Smooth muscle cell of the brain vasculature (primary cell): ENCODE data around the gene SGCD.
"Not testable (repeated sequence)": the region's sequence is repeated elsewhere in the genome, so short reads cannot be mapped to it uniquely, and the experiment has no call there.

Experiments
- DNase-seq: peaks from one replicate; pipeline ENCODE4 v3.0.0-alpha.2; 2012; ENCODE audit warnings: low read depth, low spot score

SGCD gene

GRCh38 chr5:156561651-156562050 is 234.7 kb downstream of the SGCD start:
- no peak for DNase-seq

- no peak for DNase-seq
Observed at GRCh38 chr5:156570615-156571014, 243.7 kb downstream of the SGCD start.

GRCh38 chr5:156581725-156582124 is 254.8 kb downstream of the SGCD start:
- DNase-seq, result no peak

DNA sequence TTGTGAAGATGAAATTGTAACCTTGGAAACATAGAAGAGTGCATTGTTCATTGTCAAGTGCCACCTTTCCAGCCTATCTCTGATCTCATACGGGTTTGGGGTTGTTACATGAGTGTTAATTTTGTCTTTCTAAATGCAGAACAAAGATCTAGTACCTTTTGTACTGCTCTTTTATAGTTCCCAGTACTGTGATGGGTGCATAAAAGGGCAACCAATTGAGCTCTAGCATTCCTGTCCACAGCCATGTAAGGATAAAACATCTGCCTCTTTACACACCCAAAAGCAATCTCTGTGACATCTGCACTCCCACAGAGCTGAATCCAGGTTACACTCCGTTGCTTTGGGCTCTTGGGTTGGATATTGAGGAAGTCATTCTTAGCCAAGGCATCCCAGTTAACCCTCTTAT is 255.2 kb downstream of the SGCD start:
- no peak for DNase-seq

GRCh38 chr5:156584871-156585270 is 257.9 kb downstream of the SGCD start:
- no peak for DNase-seq

DNA sequence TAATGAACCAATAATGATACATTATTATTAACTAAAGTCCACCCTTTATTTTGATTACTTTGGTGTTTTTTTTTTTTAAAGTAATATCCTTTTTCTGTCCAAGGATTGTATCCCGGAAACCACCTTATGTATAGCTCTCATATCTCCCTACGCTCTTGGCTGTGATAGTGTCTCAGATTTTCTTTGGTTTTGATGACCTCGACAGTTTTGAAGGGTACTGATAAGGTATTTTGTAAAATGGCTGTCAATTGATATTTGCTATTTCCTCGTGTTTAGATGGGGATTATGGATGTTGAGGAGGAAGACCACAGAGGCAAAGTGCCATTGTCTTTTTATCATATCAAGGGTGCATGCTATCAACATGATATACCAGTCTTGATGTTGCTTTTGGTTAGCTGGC is 259.0 kb downstream of the SGCD start:
- no peak for DNase-seq

DNA sequence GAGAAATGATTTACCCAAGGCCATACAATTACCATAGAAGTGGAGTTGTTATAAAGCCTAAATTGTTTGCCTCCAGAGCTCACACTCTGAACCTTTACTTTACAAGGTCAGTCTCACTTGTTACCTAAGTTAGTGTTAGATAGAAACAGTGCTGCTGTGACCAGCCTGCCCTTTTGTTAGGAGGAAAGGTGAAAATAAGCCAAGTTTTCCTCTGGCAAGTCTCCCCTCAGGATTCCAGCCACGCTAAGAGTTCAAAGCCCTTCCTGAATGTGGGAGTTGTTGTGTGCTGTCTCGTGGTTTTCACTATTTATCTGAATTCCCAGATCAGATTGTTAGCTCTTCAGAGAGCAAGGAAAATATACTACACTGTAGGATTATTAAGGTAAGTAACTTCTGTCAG is 260.0 kb downstream of the SGCD start:
- DNase-seq, result no peak

GRCh38 chr5:156588306-156588705 is 261.3 kb downstream of the SGCD start:
- no peak for DNase-seq

DNA sequence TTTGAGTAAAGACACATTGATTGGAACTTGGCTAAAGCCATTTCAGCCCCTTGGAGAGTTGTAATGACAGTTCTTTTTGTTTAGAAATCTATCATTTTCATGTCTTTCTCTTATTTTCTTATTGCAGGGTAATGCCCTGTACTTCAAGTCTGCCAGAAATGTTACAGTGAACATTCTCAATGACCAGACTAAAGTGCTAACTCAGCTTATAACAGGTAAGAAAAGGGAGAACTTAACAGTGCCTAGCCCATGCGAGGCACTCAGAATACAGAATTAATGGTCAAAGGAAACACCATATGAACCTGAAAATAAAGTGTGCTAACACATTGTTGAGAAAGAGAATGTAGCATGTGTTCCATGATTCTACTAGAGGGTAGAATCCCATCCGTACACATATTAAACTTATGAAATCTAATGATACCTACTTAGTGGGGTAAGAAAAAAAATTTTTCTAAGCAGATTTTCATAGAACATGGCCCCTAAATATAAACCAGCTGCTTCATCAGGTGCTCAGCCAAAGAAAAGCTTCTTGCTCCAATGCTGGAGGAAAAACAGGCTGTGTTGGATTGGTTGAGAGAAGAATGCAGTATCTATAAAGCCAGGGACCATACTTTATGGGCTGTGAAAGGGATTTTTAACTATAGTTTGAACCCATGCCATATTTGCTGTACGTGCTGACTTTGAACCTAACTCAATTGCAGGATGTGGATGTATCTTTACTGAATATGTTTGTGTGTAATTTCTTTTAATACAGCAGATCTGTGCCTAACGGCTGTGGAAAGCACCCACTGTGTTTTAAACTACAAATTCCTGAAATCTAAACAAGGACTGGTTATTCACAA is 262.4 kb downstream of the SGCD start:
- no peak for DNase-seq

DNA sequence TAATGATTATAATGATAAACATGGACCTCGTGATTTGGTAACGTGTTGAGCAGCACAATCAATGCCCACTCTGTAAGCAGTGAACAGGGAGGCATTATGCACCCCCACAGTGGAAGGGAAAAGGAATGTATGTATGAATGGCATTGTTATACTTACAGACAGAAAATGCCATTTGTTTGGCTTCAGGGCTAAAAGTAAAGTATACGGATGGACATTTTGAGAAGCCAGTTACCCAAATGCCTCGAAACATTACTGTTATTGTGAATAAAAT is 262.9 kb downstream of the SGCD start:
- DNase-seq, result no peak

DNA sequence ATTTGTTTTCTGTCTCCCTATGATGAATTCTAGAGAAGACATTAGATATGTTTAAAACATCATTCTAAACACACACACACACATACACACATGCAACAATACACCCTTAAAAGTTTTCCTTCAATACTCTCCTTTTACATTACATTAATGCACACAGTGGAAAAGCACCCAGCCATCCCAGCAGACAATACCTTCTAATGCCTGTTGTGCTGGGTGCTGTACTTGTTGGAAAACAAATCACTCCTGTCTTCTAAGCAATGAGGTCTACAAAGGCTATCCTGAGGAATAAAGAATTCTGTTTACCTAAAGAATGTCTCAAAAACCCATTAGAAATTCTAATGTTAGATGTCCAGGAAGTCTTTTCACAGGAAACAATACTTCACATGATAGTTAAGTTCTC is 264.0 kb downstream of the SGCD start:
- DNase-seq, result no peak

DNA sequence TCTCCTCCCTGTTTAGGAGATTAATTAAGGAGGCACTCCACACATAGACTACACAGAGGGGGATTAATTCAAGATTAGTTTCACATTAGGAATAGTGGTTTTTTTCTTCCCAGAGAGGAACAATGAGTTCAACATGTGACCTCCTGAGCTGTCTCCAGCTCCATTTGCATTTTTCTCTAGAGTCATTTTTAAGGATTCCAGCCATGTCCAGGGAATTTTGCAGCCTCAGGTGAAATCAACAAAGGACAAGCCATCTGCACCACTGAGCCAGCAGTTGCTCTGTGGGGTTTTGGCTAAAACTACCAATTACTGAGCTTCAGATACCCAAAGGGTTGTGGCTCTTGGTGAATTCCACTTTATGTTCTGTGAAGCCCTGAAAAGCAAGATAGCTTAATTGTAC is 264.7 kb downstream of the SGCD start:
- DNase-seq, result no peak

DNA sequence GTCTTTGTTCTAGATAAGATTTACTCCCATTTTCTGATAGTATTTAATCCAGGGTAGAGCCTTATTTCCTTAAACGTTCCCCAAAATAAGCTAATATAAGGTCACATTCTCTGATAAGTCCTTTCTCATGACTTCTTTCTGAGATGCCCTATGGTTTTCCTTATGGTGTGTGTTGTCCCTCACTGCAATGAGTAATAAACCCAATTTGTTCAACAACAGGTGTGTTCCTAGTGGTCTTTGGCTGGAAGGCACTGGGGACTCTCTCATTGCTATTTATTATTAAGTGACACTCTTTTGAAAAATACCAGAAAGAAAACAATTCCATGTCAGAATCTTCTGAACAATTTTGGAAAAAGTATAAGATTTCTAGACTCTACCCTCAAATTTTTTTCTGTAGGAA is 266.6 kb downstream of the SGCD start:
- DNase-seq, result no peak

- DNase-seq, result no peak
Observed at GRCh38 chr5:156594406-156594805, 267.4 kb downstream of the SGCD start.

GRCh38 chr5:156595132-156595787 is 268.3 kb downstream of the SGCD start:
- DNase-seq, result no peak

GRCh38 chr5:156597276-156597675 is 270.3 kb downstream of the SGCD start:
- no peak for DNase-seq

DNA sequence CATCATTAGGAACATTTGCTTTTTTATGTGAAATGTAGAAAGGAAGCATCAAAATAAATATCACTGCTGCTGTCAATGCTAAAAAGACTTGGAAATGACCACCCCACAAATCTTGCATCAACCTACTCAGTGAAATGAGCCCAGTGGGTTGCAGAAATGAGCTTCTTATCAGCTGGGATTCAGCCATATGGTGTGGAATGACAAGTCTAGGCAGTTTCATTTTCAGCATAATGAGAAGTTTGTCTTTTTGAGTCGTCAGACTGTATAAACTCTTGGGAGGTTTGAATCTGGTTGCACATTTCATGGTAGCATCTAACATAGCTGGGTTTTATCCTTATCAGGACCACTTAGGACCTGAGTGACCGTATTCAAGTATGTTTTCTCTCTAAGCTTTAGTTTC is 272.0 kb downstream of the SGCD start:
- DNase-seq, result no peak

DNA sequence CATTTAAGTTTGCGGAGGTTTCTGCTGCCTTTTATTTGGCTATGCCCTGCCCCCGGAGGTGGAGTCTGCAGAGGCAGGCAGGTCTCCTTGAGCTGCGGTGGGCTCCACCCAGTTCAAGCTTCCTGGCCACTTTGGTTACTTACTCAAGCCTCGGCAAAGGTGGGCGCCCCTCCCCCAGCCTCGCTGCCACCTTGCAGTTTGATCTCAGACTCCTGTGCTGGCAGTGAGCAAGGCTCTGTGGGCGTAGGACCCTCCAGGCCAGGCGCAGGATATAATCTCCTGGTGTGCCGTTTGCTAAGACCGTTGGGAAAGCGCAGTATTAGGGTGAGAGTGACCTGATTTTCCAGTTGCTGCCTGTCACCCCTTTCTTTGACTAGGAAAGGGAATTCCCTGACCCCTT is 283.6 kb downstream of the SGCD start:
- not testable (repeated sequence) for DNase-seq

DNA sequence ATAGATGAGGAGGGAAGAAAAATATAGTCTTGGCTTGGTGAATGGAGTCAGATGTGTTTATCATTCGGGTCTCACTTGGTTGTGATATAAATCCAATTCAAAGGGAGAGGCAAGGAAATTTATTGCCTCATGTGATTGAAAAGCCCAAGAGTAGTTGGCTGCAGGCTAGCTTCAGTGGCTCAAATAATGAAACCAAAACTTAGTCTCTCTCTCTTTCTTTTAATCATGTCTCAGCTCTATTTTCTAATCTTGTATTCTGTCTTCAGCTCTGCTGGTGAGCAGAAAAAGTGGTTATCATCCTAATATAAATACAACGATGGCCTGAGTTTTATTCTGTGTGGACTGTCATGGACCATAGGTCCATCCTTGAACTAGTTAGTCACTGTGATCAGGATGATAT is 288.9 kb downstream of the SGCD start:
- no peak for DNase-seq

DNA sequence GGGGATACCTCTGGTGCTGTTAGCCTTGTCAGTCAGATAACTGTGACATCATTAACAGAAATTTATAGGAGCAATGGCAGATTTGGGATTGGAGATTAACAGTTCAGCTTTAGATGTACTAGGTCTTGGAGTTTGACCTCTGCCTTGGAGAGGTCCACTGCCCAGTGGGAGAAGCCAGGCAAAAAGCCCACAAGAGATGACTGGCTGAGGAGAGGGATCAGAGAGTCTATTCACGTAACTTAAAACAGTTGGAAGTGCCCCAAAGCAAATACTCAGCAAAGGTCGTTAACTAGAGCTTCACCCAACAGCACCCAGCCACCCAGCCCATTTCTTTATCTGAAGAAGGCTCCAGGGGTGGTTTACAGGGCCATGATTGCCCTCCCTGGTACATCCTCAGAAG is 290.5 kb downstream of the SGCD start:
- no peak for DNase-seq

DNA sequence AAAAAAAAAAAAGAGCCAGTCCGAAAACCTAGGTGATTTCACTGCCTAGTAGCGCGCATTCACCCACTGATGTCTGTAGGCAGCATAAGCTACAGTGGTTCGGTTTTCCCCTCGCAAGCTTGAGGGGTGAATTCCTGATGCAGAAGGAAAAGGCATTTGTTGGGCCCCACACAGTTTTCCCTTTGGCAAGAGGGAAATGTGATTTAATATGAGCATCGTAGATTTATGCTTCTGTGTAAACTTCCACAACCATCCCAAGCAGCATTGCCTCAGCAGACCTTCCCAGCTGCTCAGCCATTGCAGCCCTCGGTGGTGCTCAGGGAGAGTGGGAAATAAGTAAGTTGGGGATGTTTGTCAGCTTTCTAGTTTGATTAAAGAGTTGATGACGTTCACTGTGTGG is 291.6 kb downstream of the SGCD start:
- DNase-seq, result no peak

DNA sequence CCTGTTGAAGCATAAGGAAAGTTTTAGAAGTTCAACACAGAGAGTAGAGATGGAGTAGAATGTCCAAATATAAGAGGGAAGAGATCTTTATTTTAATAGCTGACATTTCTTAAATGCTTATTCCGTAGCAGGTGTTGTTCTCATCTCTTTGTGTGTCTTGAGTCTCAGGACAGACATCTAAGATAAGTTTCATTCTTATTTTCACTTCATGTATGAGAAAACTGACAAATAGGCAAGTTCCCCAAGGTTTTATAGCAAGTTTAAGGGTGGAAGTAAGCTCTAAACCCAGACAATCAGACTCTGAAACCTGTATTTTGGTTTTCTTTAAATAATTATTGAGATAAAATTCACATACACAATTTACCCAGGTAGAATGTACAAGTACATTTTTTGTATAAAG is 294.8 kb downstream of the SGCD start:
- no peak for DNase-seq

DNA sequence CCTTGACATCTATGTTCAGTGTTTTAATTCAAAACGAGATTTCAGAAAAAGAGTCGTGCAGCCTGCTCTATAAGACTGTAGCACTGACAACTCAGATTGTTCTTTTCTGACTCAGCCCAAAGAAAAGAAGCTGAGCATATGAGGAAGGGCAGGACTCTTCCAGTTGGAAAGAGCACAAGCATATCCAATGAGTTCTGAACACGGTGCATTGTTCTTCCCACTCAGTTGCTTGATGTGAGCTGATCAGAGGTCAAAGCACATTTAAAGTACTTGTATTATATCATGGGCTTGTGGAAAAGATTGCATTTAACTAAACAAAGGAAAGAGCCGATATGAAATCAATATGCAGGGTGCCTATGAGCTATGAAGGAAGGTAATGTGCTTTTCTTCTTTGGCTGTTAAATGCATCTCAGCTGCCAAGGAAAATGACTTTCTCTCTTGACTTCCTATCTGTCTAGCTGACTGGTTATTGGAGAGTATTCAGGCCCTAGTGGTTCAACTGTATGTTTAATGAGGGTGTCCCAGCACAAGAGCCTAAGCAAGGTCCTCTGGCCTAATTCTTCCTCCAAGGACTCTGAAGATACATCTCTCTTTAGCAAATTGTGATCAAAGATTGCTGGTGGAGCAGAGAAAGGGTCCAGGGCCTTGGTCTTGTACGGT is 296.5 kb downstream of the SGCD start:
- no peak for DNase-seq
